HG03159 (cell line): Measurements from ENCODE around the gene HAP1.
A peak's percentile ranks its signal among the peaks of the same experiment; 100 is the strongest.
"Not testable (repeated sequence)": the region's sequence is repeated elsewhere in the genome, so short reads cannot be mapped to it uniquely, and the experiment has no call there.

Source experiments
- ATAC-seq: cut with Tn5 transposase; IDR thresholded peaks from one replicate; pipeline ENCODE4 v1.9.1; 2021; ENCODE audit warnings: mild to moderate bottlenecking, moderate library complexity; ENCODE audit not compliant: unreplicated experiment

Gene HAP1

DNA sequence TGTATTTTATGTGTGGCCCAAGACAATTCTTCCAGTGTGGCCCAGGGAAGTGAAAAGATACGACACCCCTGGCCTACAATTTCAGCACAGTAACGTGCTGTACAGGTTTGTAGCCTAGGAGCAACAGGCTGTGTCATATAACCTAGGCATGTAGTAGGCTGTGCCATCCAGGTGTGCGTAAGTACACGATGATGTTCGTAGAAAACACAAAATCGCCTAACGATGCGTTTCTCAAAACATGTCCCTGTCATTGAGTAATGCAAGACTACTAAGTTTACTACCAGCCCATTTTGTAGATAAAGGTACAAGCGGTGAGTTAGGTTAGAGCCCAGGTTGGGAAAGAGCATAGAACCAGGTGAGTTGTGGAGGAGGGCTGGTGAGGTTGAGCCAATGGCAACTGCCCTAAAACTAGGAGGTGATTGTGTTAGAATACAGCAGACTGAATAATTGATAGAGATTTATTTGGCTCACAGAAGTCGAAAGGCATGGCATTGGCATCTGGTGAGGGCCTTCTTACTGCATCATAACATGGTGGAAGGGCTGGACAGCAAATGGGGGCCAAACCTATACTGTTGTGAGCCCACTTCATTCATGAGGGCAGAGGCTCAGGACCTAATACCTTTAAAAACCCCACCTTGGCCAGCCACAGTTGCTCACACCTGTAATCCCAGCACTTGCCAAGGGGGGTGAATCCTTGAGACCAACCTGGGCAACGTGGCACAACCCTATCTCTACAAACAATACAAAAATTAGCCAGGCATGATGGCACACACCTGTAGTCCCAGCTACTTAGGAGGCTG is 41.5 kb downstream of the HAP1 start:
- ATAC-seq = no peak

DNA sequence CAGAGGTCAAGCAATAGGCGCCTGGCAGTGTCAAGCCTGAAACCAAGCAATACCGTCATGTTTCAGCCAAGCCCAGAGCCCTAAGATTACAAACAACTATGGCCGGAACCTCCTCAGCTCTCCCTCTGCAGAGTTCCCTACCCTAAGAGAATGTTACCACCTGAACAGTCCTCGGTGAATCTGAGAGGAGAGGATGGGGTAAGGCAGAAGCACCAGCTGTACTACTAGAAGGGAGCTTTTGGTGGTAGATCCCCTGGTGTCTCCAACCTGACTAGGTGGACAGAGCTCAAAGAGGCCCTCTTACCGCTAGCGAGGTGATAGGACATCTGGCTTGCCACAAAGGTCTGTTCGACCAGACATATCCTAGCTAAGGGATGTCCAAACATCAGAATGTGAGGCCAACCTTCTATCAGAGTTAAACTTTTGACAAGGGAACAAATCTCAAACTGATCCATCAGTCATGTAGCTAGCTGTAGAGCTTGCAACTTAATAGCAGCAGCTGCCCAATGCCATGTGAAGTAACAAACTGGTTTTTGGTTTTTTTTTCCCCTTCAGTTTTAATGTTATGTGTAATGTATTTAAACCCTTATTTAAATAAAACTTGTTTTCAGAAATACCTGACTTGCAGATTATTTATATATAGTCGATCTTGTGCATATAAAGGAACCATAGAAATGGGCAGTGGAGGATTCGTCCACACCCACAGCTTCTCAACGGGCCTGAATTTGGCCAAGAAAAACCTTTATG is 43.2 kb downstream of the HAP1 start:
- ATAC-seq = no peak

DNA sequence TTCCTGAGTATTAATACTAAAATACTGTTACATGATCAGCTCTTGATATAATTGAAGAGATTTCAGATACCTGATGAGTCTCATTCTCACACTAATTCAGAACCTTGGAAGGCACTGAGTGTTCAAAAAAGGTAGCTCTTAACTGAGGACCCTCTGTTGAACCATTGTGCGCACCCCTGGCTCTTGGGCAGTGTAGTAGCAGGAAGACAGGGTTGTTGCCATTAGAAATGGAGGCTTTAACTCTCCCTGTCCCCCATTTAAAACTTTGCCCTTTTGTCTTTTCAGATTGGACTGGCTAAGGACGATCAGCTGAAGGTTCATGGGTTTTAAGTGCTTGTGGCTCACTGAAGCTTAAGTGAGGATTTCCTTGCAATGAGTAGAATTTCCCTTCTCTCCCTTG is 43.9 kb downstream of the HAP1 start:
- ATAC-seq = no peak

DNA sequence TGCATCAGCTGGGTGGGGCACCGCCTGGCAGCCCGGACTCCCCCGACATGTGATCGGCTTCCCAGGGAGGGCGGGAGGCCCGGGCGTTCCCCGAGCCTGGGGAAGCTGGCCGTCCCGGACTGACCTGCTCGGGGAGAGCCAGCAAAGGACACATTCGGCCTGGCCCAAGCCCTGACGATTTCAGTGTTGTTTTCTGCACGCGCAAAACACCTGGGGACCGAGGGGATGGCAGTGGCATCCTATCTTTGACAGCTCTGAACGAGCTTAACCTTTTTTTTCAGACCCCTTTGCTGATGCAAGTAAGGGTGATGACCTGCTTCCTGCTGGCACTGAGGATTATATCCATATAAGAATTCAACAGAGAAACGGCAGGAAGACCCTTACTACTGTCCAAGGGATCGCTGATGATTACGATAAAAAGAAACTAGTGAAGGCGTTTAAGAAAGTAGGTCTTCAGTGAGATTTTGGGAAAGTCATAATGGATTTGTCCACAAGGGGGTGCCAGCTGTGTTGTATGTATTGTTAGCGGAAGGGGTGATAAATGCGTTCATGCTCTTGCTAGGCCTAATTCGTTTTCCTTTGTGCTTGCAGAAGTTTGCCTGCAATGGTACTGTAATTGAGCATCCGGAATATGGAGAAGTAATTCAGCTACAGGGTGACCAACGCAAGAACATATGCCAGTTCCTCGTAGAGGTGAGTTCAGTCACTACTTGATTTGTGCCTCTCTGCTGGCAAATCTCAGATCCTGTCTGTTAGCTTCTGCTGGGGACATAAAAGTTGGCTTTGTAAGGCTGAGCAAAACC is 44.7 kb downstream of the HAP1 start:
- ATAC-seq = no peak

DNA sequence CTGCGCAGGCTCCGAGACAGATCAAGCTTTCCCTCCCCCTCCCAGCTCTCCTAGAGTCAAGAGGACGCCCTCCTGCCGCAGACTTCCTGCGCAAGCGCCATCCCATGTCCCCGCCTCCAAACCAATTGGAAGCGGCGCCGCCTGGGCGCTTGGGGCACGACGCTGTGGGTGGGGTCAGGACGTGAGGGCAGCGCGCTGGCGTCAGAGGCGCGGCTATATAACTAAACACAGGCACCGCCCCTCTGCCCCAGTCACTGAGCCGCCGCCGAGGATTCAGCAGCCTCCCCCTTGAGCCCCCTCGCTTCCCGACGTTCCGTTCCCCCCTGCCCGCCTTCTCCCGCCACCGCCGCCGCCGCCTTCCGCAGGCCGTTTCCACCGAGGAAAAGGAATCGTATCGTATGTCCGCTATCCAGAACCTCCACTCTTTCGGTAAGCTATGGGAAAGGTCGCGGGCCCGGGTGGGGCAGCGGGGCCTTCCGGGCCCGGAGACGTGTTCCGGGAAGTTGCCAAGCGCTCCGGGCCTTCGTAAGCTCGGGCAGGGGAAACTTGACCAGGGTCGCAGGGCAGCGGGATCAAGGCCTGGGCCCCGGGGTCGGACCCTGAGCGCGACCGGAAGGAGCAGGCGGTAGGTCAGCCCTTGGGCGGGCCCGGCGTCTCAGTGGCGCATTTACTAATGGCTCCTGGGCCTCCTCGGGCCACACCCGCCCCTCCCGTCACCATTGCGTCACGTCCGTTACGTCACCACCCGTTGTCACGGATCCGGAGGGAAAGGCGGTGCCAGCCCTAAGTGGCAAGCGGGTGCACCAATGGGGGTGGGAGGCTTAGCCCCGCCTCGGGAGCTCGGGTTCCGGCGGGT is 45.6 kb downstream of the HAP1 start, which contains the start of gene EIF1:
EIF1 (plus strand) TSS at position 245 of the 856 bp plus-strand sequence; CDS start at position 399, 154 bp downstream.
- ATAC-seq = peak; percentile 67

DNA sequence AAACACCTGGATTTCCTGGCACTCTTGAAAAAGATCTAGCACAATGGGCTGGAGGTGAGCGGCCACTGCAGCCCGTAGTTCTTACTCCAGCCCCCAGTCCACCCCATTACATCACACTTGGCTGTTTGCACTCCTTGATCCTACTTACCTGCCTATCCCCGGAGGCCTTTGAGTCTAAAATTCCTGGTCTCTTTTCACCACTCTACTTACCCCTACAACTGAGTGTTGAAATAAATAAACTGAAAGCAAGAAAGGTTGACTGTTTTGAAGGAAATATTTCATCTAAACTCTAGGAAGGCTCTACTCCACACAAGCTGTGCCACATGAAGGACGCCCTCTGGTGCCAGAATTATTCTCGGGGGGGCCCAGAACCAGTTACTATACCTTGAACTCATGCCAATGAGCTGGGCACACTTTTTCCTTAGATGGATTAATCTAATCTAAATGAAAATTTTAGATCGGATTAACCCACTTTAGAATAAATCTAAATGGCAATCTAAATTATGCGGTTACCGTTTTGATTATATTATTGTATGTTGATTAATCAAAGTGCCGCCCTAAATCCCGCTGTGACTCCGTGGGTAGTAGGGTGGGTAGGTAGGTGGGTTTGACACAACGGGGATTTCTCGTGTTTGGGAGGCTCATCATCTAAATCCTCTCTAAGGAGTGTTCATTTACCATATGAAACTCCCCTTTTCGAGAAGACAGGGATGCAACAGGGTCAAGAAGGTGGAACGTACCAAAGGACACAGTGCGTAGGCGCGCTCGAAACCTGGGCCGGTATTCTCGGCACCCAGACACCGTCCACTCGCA is 46.4 kb downstream of the HAP1 start:
- no peak for ATAC-seq

DNA sequence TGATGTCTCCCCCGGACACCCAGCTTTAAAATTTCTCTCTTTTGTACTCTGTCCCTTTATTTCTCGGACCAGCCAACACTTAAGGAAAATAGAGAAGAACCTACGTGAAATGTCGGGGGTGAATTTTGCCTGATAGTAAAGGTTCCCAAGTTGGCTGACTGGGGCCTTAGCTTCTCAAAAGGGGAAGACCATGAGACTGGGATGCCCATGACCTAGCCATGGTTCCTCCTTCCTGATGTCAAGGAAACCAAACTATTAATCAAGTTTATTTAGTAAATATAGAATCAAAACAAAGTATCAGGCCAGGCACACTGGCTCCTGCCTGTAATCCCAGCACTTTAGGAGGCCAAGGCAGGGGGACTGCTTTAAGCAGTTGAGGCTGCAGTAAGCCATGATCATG is 48.2 kb downstream of the HAP1 start:
- no peak for ATAC-seq

DNA sequence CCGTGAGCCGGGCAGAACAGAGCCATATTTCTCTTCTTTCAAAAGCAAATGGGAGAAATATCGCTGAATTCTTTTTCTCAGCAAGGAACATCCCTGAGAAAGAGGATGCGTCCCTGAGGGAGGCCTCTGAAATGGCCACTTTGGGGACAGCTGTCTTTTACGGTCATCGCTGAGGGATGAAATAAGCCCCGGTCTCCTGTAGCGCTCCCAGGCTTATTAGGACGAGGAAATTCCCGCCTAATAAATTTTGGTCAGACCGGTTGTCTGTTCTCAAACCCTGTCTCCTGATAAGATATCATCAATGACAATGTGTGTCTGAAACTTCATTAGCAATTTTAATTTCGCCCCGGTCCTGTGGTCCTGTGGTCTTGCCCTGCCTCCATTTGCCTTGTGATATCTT is 48.7 kb downstream of the HAP1 start:
- not testable (repeated sequence) for ATAC-seq

DNA sequence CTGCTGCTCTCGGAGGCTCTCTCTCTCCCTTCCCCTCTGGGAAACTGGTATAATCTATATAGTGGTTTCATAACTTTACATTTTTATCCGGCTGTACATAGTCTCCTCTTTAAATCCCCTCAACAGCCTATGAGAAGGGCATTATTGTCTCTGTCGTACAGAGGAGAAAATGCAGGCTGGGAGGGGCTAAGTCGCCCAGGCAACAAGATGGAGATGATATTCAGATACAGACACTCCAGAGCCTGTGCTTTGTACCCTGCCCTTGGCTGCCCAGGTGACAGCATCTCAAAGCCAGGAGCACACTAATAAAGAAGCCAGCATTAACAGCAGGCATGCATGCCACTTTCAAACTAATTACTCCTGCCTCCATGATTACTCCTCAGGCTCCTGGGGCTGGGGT is 50.4 kb downstream of the HAP1 start:
- ATAC-seq = no peak

DNA sequence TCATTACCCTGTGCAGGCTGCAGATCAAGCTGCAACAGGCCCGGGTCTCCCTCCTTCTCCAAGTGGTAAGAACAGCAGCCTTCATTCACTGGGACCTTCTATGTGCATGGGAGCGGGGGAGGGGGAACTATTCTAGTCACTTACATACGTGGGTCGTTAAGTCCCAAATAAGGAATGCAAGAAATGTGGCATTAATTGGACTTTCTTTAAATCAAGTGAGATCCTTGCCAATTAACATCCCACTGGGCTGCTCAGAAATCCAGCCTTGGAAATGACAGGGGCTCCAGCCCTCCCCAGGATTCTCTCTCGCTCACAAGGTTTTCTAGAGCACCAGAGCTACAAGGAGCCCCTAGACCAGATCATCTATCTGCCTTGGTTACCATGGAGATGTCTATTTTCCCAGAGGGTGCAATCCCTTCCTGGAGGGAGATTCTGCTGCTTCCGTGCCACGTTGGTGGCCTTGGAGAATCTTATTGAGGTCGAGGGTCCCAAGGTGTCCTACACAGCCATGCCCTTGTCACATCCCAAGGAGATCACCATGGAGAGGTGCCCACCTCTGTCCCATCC is 50.9 kb downstream of the HAP1 start:
- ATAC-seq = no peak

DNA sequence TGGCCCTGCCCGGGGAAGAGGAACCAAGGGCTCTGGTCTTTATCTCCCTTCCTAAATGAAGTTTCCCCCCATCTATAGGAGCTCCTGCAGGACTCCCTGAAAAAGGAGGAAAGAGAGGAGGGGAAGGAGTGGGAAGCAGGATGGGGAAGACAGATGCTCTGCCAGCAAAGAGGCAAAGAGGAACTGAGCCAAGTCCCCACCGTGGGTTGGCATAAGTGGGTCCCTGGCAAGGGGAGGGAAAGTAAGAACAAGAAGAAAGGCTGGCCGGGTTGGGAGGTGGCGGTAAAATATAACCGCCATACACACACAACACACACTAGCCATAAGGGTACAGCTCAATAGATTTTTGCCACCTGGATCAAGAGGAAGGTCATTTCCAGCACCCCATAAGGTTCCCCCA is 51.8 kb downstream of the HAP1 start:
- no peak for ATAC-seq

DNA sequence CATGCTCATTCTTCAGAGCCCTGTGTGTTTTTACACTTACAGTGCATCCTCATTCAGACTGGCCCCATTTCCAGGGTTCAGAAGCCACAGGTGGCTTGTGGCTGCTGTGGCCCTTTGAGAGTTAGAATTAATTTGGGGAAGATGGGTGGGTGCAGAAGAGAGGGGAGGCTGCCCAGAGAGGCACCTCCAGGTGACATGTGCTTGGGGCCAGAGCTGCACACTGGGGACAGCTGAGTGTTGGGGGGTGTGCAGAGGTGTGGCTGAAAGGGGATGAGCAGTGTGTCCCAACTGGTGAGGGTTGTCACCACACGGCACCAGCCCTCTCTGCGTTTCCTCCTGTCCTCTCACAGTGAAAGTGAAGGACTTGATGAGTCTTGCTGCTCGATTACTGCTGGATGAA is 52.7 kb downstream of the HAP1 start:
- ATAC-seq = no peak

DNA sequence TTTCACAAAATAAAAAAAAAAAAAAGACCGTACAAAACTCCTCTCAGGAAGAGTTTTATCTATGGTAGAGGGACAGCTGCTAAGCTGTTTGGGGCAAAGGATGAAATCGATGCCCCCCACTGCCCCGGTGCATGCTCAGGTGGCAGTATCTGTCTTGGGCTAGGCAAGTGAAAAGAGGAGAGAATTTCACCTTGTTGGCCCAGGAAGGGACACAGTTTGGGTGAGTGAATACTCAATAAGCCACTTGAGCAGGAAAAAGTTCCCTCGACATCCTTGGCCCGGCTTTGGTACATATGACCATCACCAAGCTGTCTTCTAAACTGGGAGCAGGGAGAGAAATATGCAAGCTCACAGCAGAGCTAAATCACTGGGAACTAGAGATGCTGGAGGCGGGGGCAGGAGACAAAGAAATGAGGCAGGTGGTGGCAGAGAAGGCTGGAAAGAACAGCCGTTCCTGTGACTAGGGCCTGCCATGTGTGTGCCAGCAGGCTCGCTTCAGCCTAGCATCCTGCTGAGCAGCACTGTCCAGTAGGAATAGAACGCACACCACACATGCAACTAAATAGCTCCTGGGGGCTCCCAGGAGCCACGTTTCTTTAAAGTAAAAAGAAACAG is 53.9 kb downstream of the HAP1 start:
- ATAC-seq = no peak

DNA sequence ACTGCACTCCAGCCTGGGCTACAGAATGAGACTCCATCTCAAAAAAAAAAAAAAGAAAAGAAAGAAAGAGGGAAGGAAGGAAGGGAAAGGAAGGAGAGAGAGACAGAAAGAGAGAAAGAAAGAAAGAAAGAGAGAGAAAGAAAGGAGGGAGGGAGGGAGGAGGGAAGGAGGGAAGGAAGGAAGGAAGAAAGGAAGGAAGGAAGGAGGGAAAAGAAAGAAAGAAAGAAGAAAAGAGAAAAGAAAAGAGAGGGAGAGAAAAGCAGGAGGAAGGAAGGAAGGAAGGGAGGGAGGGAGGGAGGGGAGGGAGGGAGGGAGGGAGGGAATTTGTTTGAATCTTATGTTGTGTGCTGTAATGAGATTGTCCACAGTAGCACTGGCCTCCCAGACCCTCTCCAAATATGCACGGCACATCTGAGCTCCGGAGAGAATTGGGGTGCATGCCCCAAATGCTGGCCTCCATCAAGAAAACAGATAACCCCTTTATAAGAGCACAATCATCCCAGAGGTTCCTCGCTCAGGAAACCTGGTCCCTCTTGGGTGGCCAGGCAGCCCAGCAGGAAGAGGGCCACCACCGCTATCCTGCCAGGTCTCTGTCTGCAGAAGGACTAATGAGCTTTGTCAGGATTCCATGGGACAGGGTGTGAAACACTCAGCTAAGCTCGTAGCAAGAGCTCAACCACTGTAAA is 54.6 kb downstream of the HAP1 start:
- no peak for ATAC-seq

DNA sequence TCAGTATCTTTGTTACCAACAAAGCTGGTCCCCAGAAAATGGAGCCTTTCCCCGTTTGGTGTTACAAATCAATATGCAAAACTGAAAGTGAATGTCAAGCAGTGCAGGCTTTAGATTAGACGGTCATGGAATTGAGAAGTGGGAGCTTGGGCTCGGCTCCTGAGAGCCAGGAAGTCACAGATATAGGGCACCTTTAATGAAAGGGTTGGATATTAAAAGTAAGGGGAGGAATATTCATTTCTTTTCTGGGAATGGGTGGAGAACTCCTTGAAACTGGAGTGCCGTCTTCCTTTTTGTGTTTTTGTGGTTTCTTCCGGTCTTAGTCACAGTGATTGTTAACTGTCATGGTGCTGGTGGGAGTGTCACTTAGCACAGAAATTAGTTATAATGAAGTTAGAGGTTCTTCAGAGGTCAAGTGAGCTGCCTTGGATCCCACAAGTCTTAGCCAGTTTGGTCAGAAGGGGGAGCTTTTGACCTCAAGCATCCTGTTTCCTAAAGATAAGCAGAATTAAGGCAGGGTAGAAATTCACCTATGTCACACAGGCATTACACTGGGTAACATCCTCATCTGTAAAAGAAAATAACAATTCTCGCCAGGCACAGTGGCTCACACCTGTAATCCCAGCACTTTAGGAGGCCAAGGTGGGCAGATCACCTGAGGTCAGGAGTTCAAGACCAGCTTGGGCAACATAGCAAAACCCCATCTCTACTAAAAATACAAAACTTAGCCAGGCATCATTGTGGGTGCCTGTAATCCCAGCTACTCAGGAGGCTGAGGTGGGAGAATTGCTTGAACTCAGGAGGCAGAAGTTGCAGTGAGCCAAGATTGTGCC is 55.3 kb downstream of the HAP1 start:
- peak; percentile 60 for ATAC-seq

DNA sequence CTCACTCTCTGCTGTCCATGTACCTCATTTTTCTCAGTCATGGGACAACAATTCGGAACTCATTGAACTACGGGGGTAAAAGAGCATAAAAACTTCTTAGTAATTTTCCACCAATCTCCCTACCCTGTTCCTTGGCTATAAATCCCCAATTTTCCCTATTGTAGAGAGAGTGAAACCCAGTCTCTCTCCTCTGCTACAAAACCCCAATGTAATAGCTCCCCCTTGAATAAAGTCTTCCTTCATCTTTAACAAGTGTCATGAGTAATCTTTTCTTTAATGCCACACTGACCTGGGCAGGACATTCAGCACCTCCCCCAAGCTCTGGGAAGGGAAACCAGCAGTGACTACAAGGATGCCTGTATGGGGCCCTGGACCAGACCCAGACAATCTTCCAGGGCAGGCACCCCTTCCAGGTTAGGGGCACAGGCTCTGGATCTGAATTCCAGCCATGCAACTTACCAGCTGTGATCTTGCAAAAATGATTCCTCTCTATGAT is 56.0 kb downstream of the HAP1 start:
- no peak for ATAC-seq

DNA sequence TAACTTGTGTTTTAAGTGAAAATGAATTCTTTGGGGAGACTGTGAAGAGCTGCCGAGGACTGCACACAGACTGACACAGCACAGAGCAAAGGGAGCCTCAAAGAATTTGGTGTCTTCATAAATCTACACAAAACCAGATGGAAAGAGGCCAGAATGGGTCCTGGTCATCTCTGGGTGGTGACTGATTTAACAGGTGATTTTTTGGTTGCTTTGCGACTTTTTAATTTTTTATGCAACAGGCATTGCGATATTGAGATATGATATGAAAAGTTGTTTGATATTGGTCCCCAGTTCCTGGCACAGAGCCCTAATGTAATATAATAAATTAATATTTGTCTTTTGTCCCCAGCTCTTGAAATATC is 58.4 kb downstream of the HAP1 start:
- ATAC-seq = no peak
